Progenitor cell of endocrine pancreas (in vitro differentiated cells): ENCODE measurements around the gene TNKS1BP1. TPM values are rescaled to one million over a fixed set of nuclear protein-coding genes. Genes with fewer than 3 reads are reported as not detected.

Experiments used
- DNase-seq: peaks from one replicate; pipeline ENCODE4 v3.0.0; 2021; ENCODE audit warnings: low spot score; ENCODE audit not compliant: unreplicated experiment
- H3K27ac Mint-ChIP-seq: 2 replicates; pipeline ENCODE4 v1.8.0; 2021; ENCODE audit warnings: mild to moderate bottlenecking, moderate library complexity, mixed read lengths
- H3K27me3 Mint-ChIP-seq: 2 replicates; pipeline ENCODE4 v1.8.0; 2021; ENCODE audit warnings: mixed read lengths
- H3K36me3 Mint-ChIP-seq: 2 replicates; pipeline ENCODE4 v1.8.0; 2022; ENCODE audit warnings: mixed read lengths; ENCODE audit not compliant: insufficient read depth
- H3K4me1 Mint-ChIP-seq: 2 replicates; pipeline ENCODE4 v1.8.0; 2021; ENCODE audit warnings: low read depth, mixed read lengths
- H3K4me3 Mint-ChIP-seq: 2 replicates; pipeline ENCODE4 v1.8.0; 2021; ENCODE audit warnings: low read depth, mild to moderate bottlenecking, moderate library complexity, mixed read lengths
- H3K9me3 Mint-ChIP-seq: 2 replicates; pipeline ENCODE4 v1.8.0; 2021; ENCODE audit warnings: low read depth, mixed read lengths
- total RNA-seq: library from RNA; stranded (reverse); gene quantifications from 2 replicates; pipeline ENCODE4 v1.2.1, GENCODE V29; 2021
- TF ChIP-seq, protein P1 (sequence below): fragments of 200-600 bp; sonication (generic); IDR thresholded peaks from one replicate; pipeline ENCODE4 v1.5.0; 2021; ENCODE audit warnings: antibody characterized with exemption, mild to moderate bottlenecking; ENCODE audit not compliant: unreplicated experiment

Gene TNKS1BP1
- total RNA-seq, 1 donor from 2014 or later = 108 TPM

DNA sequence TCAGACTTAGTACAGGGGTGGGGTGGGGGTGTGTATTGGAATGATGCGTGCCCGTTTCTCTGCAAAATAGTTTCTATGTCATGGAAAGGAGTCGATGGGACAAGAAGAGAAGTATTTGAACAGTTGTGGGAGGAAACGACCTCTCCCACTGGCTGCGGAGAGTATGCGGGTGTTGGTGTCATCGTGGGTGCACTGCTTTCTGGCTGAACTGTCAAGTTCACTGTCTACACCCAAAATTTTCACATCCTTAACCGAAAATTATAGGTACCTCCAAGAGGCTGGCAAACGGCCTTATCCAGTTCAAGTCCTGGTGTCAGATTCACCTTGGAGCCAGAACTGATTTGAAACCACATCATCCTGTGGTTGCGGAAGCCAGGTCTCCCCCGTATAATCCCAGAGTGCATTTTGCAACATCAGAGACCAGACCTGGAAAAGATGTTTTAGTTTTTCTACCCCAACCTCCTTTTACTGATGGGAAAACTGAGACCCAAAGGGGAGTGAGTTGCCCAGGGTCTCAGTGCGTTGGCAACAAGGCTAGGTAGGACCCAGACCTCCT, 11.4 kb upstream of the TNKS1BP1 start:
- Mint-ChIP-seq H3K4me3 (peak overlapping the region; percentile 92), H3K27ac (peak overlapping the region; percentile 96), H3K36me3 (peaks cover 9% of the 10 kb centered on the region), H3K4me1 (peaks cover 23% of the 10 kb centered on the region), H3K27me3 (peaks cover 9% of the 10 kb centered on the region), H3K9me3 (no peaks in the 10 kb centered on the region)
- TF ChIP-seq, protein P1, sequence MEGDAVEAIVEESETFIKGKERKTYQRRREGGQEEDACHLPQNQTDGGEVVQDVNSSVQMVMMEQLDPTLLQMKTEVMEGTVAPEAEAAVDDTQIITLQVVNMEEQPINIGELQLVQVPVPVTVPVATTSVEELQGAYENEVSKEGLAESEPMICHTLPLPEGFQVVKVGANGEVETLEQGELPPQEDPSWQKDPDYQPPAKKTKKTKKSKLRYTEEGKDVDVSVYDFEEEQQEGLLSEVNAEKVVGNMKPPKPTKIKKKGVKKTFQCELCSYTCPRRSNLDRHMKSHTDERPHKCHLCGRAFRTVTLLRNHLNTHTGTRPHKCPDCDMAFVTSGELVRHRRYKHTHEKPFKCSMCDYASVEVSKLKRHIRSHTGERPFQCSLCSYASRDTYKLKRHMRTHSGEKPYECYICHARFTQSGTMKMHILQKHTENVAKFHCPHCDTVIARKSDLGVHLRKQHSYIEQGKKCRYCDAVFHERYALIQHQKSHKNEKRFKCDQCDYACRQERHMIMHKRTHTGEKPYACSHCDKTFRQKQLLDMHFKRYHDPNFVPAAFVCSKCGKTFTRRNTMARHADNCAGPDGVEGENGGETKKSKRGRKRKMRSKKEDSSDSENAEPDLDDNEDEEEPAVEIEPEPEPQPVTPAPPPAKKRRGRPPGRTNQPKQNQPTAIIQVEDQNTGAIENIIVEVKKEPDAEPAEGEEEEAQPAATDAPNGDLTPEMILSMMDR = no peak
- no peak for DNase-seq

DNA sequence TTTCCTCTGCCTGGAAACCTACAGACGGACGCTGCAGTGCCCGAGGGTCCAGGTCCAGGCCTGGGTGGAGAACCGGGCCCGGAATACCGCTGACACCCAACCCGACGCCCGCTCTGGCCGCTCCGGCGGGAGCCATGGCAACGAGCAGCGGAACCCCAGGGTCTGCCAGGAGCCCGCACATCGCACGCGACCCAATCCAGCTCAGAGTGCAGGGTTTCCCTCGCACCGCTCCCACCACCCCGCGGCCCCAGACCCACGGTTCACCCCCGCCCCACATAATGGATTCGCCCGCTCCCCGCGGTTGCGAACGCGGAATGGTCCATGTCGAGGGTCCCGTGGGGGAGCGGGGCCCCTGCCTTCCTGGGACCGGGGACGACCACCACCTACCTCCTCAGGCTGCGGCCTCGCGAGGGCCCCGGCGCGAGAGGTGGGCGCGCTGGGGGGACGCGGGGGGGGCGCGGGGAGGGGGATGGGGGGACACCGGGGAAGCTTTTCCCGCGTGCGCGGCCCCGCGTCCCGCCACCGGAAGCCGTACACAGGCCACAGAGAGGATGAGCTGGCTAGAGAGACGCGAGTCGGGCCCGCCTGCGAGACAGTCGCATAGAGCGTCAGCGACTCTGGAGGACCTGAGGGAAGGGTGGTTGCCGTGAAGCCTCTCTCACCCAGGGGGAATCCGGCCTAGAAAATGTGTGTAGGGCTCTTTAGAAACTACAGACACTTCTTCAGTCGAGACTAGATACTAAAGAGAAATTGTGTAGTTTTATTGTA, 10.8 kb upstream of the TNKS1BP1 start, which contains the start of gene SSRP1:
TSS of gene SSRP1 (minus strand) at position 550 of the 768 bp plus-strand sequence. CDS start 771 bp downstream, outside the sequence.
- H3K36me3 Mint-ChIP-seq = peaks cover 9% of the 10 kb centered on the region
- H3K4me3 Mint-ChIP-seq = peak within 1 kb of the TSS; percentile 92
- no peaks in the 10 kb centered on the region for H3K9me3 Mint-ChIP-seq
- peak; percentile 66 for DNase-seq
- H3K27ac Mint-ChIP-seq = peak within 1 kb of the TSS; percentile 96
- peaks cover 4% of the 10 kb centered on the region for H3K27me3 Mint-ChIP-seq
- H3K4me1 Mint-ChIP-seq = peaks cover 23% of the 10 kb centered on the region
- TF ChIP-seq, protein P1 = no peak

DNA sequence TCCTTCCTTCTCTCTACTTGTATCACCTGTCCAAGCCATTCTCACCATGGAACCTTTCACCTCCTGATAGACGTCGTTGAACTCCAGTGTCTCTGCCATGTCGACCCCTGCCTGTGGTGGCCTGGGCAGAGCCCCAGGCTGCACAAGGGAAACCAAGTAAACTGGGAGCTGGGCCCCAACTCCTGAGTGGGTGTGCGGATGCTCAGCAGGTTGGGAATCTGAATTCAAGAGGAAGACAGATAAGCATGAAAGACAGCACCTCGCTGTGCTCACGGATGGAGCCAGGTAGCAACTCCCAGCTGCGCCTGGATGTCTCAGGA, 10.2 kb upstream of the TNKS1BP1 start:
- H3K36me3 Mint-ChIP-seq = peaks cover 12% of the 10 kb centered on the region
- no peak for DNase-seq
- peaks cover 2% of the 10 kb centered on the region for H3K27me3 Mint-ChIP-seq
- H3K4me3 Mint-ChIP-seq = peak overlapping the region; percentile 92
- TF ChIP-seq, protein P1 = no peak
- no peaks in the 10 kb centered on the region for H3K9me3 Mint-ChIP-seq
- peak overlapping the region; percentile 94 for H3K27ac Mint-ChIP-seq
- H3K4me1 Mint-ChIP-seq = peaks cover 20% of the 10 kb centered on the region

DNA sequence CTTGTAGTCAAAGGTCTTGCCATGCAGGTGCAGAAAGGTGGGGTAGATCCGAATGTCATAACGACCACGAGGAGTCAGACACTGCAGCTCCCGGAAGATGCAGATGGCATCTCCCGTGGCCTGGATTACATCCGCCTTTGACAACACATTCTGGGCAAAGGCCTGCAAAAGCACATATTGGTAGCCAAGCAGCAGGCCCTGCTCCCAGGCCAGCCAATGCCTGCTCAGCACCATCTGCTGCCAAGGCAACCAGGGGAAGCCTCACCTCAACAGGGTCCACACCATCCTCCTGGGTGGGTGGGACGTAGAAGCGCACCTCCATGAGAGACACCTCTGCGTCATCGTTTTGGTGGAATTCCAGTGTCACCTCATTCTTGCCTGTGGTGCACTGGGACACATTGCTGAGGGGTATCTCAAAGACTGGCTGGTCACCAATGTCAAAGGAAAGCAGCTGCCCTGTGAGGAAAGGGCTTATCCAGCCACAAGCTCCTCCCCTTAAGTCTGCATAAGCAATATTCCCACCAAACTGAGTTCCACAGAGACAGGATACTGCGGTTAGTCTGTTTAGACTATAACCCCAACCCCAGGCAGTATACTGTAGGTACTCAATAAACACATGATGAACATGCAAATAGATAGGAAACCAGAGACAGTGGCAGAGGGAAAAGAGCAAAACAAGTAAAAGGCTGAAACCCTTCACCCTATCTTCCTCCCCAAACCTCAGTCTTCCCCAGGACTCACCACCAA, 8.1 kb upstream of the TNKS1BP1 start:
- peaks cover 23% of the 10 kb centered on the region for H3K36me3 Mint-ChIP-seq
- no peak for DNase-seq
- no peaks in the 10 kb centered on the region for H3K9me3 Mint-ChIP-seq
- no peak overlapping the region for H3K27ac Mint-ChIP-seq
- no peak overlapping the region for H3K4me3 Mint-ChIP-seq
- H3K27me3 Mint-ChIP-seq = no peaks in the 10 kb centered on the region
- TF ChIP-seq, protein P1 = no peak
- H3K4me1 Mint-ChIP-seq = peaks cover 14% of the 10 kb centered on the region

DNA sequence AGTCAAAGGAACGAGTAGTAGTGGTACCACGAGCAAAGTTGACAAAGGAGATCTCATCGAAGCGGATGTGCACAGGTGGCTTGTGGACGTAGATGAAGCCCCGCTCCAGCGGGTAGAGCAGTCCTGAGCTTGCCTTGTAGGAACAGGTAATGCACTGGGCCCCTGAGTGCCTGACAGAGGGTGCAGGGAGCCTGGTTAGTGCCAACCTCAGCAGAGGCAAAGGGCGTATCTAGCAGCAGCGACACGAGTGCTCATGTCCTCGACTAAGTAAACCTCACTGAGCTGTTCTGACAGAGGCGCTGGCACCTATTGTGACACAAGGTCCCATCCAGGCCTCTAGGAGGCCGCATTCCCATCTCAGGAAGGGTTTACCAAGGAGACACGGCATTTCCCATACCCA, 7.0 kb upstream of the TNKS1BP1 start:
- no peaks in the 10 kb centered on the region for H3K27me3 Mint-ChIP-seq
- TF ChIP-seq, protein P1 = no peak
- H3K36me3 Mint-ChIP-seq = peaks cover 33% of the 10 kb centered on the region
- H3K4me1 Mint-ChIP-seq = peaks cover 16% of the 10 kb centered on the region
- no peak overlapping the region for H3K27ac Mint-ChIP-seq
- DNase-seq = no peak
- H3K4me3 Mint-ChIP-seq = no peak overlapping the region
- no peaks in the 10 kb centered on the region for H3K9me3 Mint-ChIP-seq
